ENCODE data around the gene SNTA1.

DNA sequence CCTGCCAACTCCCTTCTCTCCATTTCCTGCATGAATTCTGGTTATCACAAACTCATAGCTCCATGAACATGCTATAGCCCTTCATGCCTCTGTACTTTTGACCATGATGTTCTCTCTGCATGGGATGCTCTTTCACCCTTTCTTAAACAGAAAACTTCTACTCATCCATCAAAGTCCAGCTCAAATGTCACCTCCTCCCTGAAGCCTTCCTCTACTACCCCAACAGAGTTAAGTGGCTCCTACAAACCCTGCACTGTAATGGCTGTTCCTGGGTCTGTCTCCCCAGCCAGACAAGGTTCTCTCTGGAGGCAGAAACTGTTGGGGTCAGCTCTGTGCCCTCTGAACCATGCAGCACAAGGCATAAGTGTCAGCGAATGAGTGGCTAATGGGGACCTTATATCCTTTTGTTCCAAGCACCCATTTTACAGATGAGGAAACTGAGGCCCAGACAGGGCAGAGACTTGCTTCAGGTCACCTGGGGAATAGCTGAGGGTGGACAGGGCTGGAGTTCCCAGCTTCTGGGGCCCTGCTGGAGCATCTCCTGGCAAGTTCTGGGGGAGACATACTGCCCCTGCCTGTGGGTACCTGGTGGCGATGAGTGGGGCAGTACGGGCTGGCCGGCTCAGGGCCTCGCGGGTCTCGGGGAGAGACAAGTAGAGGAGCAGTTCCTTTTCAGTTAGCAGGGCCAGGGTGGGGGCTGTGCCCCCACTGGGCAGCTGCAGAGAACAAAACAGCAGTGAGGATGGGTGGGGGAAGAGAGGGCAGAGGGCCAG is 31.7 kb downstream of the SNTA1 start:
- TF ChIP-seq, protein P1, sequence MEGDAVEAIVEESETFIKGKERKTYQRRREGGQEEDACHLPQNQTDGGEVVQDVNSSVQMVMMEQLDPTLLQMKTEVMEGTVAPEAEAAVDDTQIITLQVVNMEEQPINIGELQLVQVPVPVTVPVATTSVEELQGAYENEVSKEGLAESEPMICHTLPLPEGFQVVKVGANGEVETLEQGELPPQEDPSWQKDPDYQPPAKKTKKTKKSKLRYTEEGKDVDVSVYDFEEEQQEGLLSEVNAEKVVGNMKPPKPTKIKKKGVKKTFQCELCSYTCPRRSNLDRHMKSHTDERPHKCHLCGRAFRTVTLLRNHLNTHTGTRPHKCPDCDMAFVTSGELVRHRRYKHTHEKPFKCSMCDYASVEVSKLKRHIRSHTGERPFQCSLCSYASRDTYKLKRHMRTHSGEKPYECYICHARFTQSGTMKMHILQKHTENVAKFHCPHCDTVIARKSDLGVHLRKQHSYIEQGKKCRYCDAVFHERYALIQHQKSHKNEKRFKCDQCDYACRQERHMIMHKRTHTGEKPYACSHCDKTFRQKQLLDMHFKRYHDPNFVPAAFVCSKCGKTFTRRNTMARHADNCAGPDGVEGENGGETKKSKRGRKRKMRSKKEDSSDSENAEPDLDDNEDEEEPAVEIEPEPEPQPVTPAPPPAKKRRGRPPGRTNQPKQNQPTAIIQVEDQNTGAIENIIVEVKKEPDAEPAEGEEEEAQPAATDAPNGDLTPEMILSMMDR (conservative IDR thresholded peaks at IDR 0.05; ENCODE audit: low read length): no peak
- no peak for TF ChIP-seq EZH2phosphoT487 (IDR thresholded peaks at IDR 0.05; ENCODE audit: borderline replicate concordance, low read depth, low read length)

All from OCI-LY7 (cell line).